Measurements from ENCODE around the gene MRPL18. TPM values are rescaled to one million over a fixed set of nuclear protein-coding genes. Genes with fewer than 3 reads are reported as not detected.

The MRPL18 gene
- total RNA-seq, 6 experiments from 2014 or later = 74.1 to 93.6 (median 81.4) TPM

GRCh38 chr6:159778131-159778530, 12.1 kb upstream of the MRPL18 start:
- peak overlapping the region; percentile 27; the same call in 1 of the 2 replicates for H3K27ac Mint-ChIP-seq
- peaks cover 26% of the 10 kb centered on the region for H3K4me1 Mint-ChIP-seq (ENCODE audit: low read depth)
- H3K9me3 Mint-ChIP-seq = no peaks in the 10 kb centered on the region
- H3K4me3 Mint-ChIP-seq = no peak overlapping the region
- no peaks in the 10 kb centered on the region for H3K27me3 Mint-ChIP-seq (ENCODE audit: insufficient read depth)
- H3K36me3 Mint-ChIP-seq (ENCODE audit: low read depth) = peaks cover 30% of the 10 kb centered on the region
- TF ChIP-seq CTCF (IDR thresholded peaks at IDR 0.05) = no peak
- no peak for DNase-seq

- H3K36me3 Mint-ChIP-seq (ENCODE audit: low read depth) = peaks cover 30% of the 10 kb centered on the region
These were observed 11.6 kb upstream of the MRPL18 start for GRCh38 chr6:159778542-159779103.

GRCh38 chr6:159788276-159788675, 2.0 kb upstream of the MRPL18 start:
- Mint-ChIP-seq H3K4me3 (peak overlapping the region; percentile 93), H3K4me1 (ENCODE audit: low read depth) (peaks cover 46% of the 10 kb centered on the region), H3K27ac (peak overlapping the region; percentile 94), H3K36me3 (ENCODE audit: low read depth) (peaks cover 50% of the 10 kb centered on the region), H3K27me3 (ENCODE audit: insufficient read depth) (peaks cover 6% of the 10 kb centered on the region; the same call in 1 of the 2 replicates), H3K9me3 (no peaks in the 10 kb centered on the region)
- DNase-seq = no peak
- TF ChIP-seq CTCF (IDR thresholded peaks at IDR 0.05) = no peak

More at GRCh38 chr6:159778542-159779103, 11.6 kb upstream of the MRPL18 start:
- no peaks in the 10 kb centered on the region; the same call in 1 of the 2 replicates for H3K27me3 Mint-ChIP-seq (ENCODE audit: insufficient read depth)
- no peak for TF ChIP-seq CTCF (IDR thresholded peaks at IDR 0.05)
- H3K9me3 Mint-ChIP-seq = no peaks in the 10 kb centered on the region
- peak overlapping the region; percentile 27; the same call in 1 of the 2 replicates for H3K27ac Mint-ChIP-seq
- no peak for DNase-seq
- H3K4me1 Mint-ChIP-seq (ENCODE audit: low read depth) = peaks cover 27% of the 10 kb centered on the region
- no peak overlapping the region for H3K4me3 Mint-ChIP-seq

- Mint-ChIP-seq H3K9me3 (no peaks in the 10 kb centered on the region), H3K4me3 (peak overlapping the region; percentile 93), H3K27me3 (ENCODE audit: insufficient read depth) (peaks cover 6% of the 10 kb centered on the region; the same call in 1 of the 2 replicates), H3K27ac (peak overlapping the region; percentile 94), H3K36me3 (ENCODE audit: low read depth) (peaks cover 50% of the 10 kb centered on the region), H3K4me1 (ENCODE audit: low read depth) (peaks cover 46% of the 10 kb centered on the region)
- no peak for TF ChIP-seq CTCF (IDR thresholded peaks at IDR 0.05)
- peak; percentile 16 for DNase-seq
These were observed 1.4 kb upstream of the MRPL18 start for GRCh38 chr6:159788753-159789376.

GRCh38 chr6:159789377-159790148, 704 bp upstream of the MRPL18 start, which contains the start of gene TCP1:
Gene TCP1, minus strand, starts transcription at chr6:159789602. Its CDS starts 134 bp downstream, at chr6:159789468.
- Mint-ChIP-seq H3K27ac (peak within 1 kb of the TSS; percentile 94), H3K36me3 (ENCODE audit: low read depth) (peaks cover 50% of the 10 kb centered on the region), H3K9me3 (no peaks in the 10 kb centered on the region), H3K4me3 (peak within 1 kb of the TSS; percentile 93), H3K27me3 (ENCODE audit: insufficient read depth) (peaks cover 6% of the 10 kb centered on the region; the same call in 1 of the 2 replicates), H3K4me1 (ENCODE audit: low read depth) (peaks cover 46% of the 10 kb centered on the region)
- no peak for TF ChIP-seq CTCF (IDR thresholded peaks at IDR 0.05)
- peak; percentile 100 for DNase-seq
